Mucosa of descending colon (tissue), 3 donors: ENCODE results near the gene VWA2. TPM values are rescaled to one million over a fixed set of nuclear protein-coding genes. Genes with fewer than 3 reads are reported as not detected.

ENCODE experiments used
- ATAC-seq: fragments of 200-7000 bp; cut with Tn5 transposase; one replicate; pipeline ENCODE4 v1.9.1; 2020; ENCODE audit warnings: mild to moderate bottlenecking, moderate library complexity
- DNase-seq, 3 donors: peaks; one replicate each; pipeline ENCODE4 v3.0.0-alpha.2; 2020
- H3K36me3 ChIP-seq: fragments of 200-600 bp; one replicate; pipeline ENCODE4 v1.8.0; 2021; ENCODE audit warnings: low read depth, mild to moderate bottlenecking
- H3K4me1 ChIP-seq: fragments of 200-600 bp; one replicate; pipeline ENCODE4 v1.8.0; 2021; ENCODE audit warnings: low read depth, mild to moderate bottlenecking
- H3K4me3 ChIP-seq: fragments of 200-600 bp; one replicate; pipeline ENCODE4 v1.8.0; 2021; ENCODE audit warnings: mild to moderate bottlenecking
- H3K9me3 ChIP-seq: fragments of 200-600 bp; one replicate; pipeline ENCODE4 v1.8.0; 2021; ENCODE audit warnings: mild to moderate bottlenecking
- intact Hi-C, 2 donors: fragments of 100-400 bp; cut with DNase I in 1 of 2; cut with micrococcal nuclease in 1 of 2; formaldehyde crosslinking; loops; one replicate each; pipeline versions ENCODE4 v1.11.0 to v1.11.1; 2022; cut with DNase I, micrococcal nuclease
- total RNA-seq, 3 donors: library from RNA; stranded (reverse); fragmentation: NEBNext Ultra II Directional in 2 of 3; extraction: Animal tissue kit (Norgen Biotek cat#: 25700) in 2 of 3; gene quantifications; one replicate each; pipeline versions ENCODE4 v1.2.1 to v1.2.4, GENCODE V29; 2021 to 2023
- TF ChIP-seq, protein P1 (sequence below): fragments of 200-600 bp; IDR thresholded peaks from one replicate; pipeline ENCODE4 v1.8.0; 2022; ENCODE audit warnings: antibody characterized with exemption, mild to moderate bottlenecking
- donor health status: DM: no; HTN: no; CAD: no; lungs with moderate emphysema.
- donor health status: DM: no; HTN: no; CAD: no.
- donor health status: DM: no; HTN: yes; CAD: no.

Gene VWA2
- total RNA-seq, 3 donors from 2014 or later, result 0.47 to 3.2 (median 1.9) TPM

DNA sequence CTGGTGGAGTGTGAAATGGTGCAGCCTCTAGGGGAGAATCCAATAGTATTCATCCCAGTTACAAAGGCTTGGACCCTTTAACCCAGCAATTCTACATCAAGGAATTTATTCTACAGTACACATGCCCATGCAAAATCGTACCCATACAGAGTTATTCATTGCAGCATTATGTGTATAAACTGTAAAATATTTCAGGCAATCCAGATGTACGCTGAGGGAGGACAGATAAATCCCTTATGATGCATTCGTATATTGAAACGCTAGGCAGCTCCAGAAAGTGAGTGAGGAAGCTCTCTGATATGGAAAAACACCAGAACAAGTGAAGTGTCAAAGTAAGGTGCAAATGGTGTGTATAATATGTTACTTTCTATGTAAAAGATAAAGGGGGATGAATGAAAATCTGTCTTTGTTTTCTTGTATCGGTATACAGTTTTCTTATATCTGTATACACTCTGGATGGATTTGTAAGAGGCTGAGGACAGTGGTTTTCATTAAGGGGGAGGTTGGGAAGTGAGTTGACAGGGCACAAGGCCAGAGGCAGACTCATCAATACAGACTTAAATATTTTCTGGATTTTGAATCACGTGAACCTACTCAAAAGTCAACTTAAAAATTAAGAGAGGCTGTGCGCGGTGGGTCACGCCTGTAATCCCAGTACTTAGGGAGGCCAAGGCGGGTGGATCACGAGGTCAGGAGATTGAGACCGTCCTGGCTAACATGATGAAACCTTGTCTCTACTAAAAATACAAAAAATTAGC, 17.1 kb downstream of the VWA2 start:
- Histone ChIP-seq H3K9me3 (no peaks in the 10 kb centered on the region), H3K4me1 (peaks cover 14% of the 10 kb centered on the region), H3K36me3 (no peaks in the 10 kb centered on the region), H3K4me3 (no peak overlapping the region)
- ATAC-seq (no peak), DNase-seq (no peak)
- TF ChIP-seq, protein P1, sequence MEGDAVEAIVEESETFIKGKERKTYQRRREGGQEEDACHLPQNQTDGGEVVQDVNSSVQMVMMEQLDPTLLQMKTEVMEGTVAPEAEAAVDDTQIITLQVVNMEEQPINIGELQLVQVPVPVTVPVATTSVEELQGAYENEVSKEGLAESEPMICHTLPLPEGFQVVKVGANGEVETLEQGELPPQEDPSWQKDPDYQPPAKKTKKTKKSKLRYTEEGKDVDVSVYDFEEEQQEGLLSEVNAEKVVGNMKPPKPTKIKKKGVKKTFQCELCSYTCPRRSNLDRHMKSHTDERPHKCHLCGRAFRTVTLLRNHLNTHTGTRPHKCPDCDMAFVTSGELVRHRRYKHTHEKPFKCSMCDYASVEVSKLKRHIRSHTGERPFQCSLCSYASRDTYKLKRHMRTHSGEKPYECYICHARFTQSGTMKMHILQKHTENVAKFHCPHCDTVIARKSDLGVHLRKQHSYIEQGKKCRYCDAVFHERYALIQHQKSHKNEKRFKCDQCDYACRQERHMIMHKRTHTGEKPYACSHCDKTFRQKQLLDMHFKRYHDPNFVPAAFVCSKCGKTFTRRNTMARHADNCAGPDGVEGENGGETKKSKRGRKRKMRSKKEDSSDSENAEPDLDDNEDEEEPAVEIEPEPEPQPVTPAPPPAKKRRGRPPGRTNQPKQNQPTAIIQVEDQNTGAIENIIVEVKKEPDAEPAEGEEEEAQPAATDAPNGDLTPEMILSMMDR, result no peak
- intact Hi-C loops, result no loop called here

DNA sequence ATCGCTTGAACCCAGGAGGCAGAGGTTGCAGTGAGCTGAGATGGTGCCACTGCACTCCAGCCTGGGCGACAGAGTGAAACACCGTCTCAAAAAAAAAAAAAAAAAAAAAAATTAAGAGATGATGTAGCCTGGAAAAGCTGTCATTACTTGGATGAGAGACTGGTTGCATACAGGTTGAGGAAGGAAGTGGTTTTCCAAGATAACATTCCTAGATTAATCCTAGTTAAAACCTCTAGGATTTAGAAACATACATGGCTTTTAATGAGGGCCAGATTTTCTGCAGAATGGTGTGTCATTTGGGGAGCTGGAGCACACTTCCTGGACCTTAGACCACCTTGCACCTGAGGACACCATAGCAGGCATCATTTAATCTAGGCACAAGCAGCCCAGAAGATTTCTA, 17.8 kb downstream of the VWA2 start:
- no peak for ATAC-seq
- Histone ChIP-seq H3K36me3 (no peaks in the 10 kb centered on the region), H3K4me3 (no peak overlapping the region), H3K4me1 (peaks cover 14% of the 10 kb centered on the region), H3K9me3 (no peaks in the 10 kb centered on the region)
- DNase-seq, result no peak
- intact Hi-C loops, result no loop called here
- TF ChIP-seq, protein P1, result no peak

DNA sequence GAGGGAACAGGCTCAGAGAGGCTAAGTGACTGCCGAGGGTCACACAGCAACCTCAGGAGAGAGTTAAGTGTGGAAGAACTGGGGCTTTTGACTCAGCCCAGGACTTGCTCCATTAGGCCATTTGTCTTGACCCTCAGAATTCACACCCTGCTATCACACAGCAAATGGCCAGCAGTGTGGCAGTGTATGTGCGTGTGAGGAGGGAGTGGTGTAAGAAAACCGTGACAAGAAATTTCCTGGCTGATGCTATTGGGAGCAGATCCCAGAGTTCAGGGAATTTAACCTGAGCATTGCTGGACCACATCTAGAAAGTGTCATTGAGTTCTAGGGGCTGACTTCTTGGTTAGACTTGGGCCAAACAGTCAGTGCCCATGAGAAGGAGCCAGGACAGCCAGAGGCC, 18.4 kb downstream of the VWA2 start:
- intact Hi-C loops, result no loop called here
- ATAC-seq, result no peak

DNA sequence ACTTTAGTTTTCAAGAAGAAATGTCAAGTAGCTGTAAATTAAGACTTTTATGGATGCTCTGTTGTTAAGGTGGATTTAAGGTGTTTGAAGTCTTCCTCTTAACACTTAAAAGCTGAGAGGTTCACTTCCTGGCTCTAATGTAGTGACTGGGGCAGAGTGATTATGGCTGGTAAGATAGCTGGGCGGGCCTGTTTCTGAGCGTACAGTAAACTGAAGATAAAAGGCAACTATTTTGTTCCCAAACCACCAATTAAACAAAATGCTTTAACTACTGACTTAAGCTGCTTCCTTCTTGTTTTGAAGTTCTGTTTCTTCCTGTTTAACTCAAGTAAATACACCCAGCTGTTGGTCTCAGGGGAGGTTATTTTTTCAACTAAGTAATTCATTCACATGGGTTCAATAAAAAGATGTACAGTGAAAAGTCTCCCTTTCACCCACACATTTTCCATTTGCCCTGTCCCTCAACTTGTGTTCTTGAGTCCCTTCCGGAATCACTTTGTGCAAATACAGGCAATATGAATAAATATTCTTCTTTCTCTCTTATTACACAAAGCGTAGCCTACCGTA, 19.3 kb downstream of the VWA2 start:
- TF ChIP-seq, protein P1, result no peak
- Histone ChIP-seq H3K9me3 (no peaks in the 10 kb centered on the region), H3K4me1 (peaks cover 14% of the 10 kb centered on the region), H3K36me3 (no peaks in the 10 kb centered on the region), H3K4me3 (no peak overlapping the region)
- DNase-seq (peak in 1 of 3 donors; percentile 52), ATAC-seq (peak; percentile 89)
- intact Hi-C loops, result no loop called here

More for the DNA sequence above, 18.4 kb downstream of the VWA2 start:
- Histone ChIP-seq H3K9me3 (no peaks in the 10 kb centered on the region), H3K4me1 (peaks cover 14% of the 10 kb centered on the region), H3K4me3 (no peak overlapping the region), H3K36me3 (no peaks in the 10 kb centered on the region)
- TF ChIP-seq, protein P1, result no peak
- DNase-seq, result no peak

DNA sequence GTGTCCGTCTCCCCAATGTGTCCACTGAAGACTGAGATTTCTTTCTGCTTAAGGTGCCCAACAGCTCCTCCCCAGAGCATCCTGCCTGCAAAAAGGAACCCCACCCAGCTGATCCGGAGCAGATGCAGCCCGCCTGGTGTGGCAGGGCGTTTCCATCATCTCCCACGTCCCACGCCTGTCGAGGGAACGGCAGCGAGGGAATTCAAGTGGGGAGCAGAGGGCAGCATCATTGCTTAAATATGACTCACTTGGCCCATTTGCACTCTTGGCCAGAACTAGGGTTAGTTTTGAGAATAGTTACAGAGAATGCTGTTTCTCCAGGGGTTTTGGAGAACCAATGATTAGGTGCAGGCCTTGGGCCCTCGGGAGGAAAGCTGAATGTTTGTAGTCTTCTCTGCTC, 20.8 kb downstream of the VWA2 start:
- Histone ChIP-seq H3K4me1 (peaks cover 14% of the 10 kb centered on the region), H3K36me3 (no peaks in the 10 kb centered on the region), H3K9me3 (no peaks in the 10 kb centered on the region), H3K4me3 (no peak overlapping the region)
- DNase-seq, result peak in 1 of 3 donors; percentile 37
- TF ChIP-seq, protein P1, result no peak
- intact Hi-C loops, result no loop called here
- peak; percentile 27 for ATAC-seq
